HEK293 (cell line): Measurements from ENCODE around the gene TOPBP1.

ENCODE experiments used
- CTCF ChIA-PET: fragments of 350-600 bp; formaldehyde crosslinking; extraction: SDS; loops from one replicate; lab custom pipeline; 2021; ENCODE audit warnings: antibody characterized with exemption; lab: Yijun Ruan, JAX
- POLR2A ChIA-PET: fragments of 300-600 bp; formaldehyde crosslinking; extraction: SDS; loops from one replicate; lab custom pipeline; 2020; ENCODE audit warnings: antibody characterized with exemption, inconsistent platforms; lab: Yijun Ruan, JAX
- H3K27ac ChIP-seq: fragments of 200-500 bp; sonication (Bioruptor generic); 2 replicates; pipeline ENCODE4 v1.5.1; 2014; ENCODE audit warnings: low read depth, low read length, control low read depth, inconsistent platforms; ENCODE audit errors: extremely low read depth
- H3K36me3 ChIP-seq, 2 experiments: fragments of 200-500 bp in 1 of 2; sonication (Bioruptor generic) in 1 of 2; 1 replicate in 1 of 2; 2 replicates in 1 of 2; pipeline ENCODE4 v1.5.1; 2014 to 2017; ENCODE audit warnings: inconsistent platforms in 2 of 2, low read length in 2 of 2; ENCODE audit not compliant: control insufficient read depth in 2 of 2, insufficient read depth in 1 of 2
- H3K4me1 ChIP-seq: fragments of 200-500 bp; sonication (Bioruptor generic); 2 replicates; pipeline ENCODE4 v1.5.1; 2014; ENCODE audit warnings: mild to moderate bottlenecking, low read length, inconsistent platforms; ENCODE audit not compliant: control insufficient read depth, insufficient read depth
- H3K4me3 ChIP-seq: 2 replicates; pipeline ENCODE4 v1.5.1; 2011; ENCODE audit warnings: low read depth, mild to moderate bottlenecking, control low read depth, low read length, moderate library complexity
- H3K9me3 ChIP-seq: fragments of 200-500 bp; sonication (Bioruptor generic); 2 replicates; pipeline ENCODE4 v1.5.1; 2014; ENCODE audit warnings: low read depth, low read length, inconsistent platforms; ENCODE audit not compliant: control insufficient read depth, insufficient read depth
- ELK4 ChIP-seq: IDR thresholded peaks from 2 replicates; pipeline ENCODE4 v1.6.1; 2011; ENCODE audit warnings: mild to moderate bottlenecking, low read depth, low read length, borderline replicate concordance
- FEZF1 ChIP-seq: fragments of 450-650 bp; formaldehyde crosslinking; IDR thresholded peaks from 2 replicates; pipeline ENCODE4 v1.5.1; 2016; ENCODE audit warnings: missing biosample characterization, missing genetic modification characterization
- GLI4 ChIP-seq: fragments of 450-650 bp; formaldehyde crosslinking; IDR thresholded peaks from 2 replicates; pipeline ENCODE4 v1.5.1; 2016; ENCODE audit warnings: missing biosample characterization, missing genetic modification characterization
- PRDM1 ChIP-seq: fragments of 450-650 bp; formaldehyde crosslinking; IDR thresholded peaks from 2 replicates; pipeline ENCODE4; 2016; ENCODE audit warnings: missing biosample characterization, missing genetic modification characterization
- PRDM4 ChIP-seq: fragments of 450-650 bp; formaldehyde crosslinking; IDR thresholded peaks from 2 replicates; pipeline ENCODE4 v1.5.1; 2017; ENCODE audit warnings: missing biosample characterization, missing genetic modification characterization
- ZBTB1 ChIP-seq: fragments of 450-650 bp; formaldehyde crosslinking; IDR thresholded peaks from 2 replicates; pipeline ENCODE4 v1.5.1; 2016; ENCODE audit warnings: missing biosample characterization, missing genetic modification characterization
- ZBTB48 ChIP-seq: fragments of 450-650 bp; formaldehyde crosslinking; IDR thresholded peaks from 2 replicates; pipeline ENCODE4 v1.5.1; 2016; ENCODE audit warnings: missing biosample characterization, missing genetic modification characterization
- ZNF112 ChIP-seq: fragments of 450-650 bp; formaldehyde crosslinking; IDR thresholded peaks from 2 replicates; pipeline ENCODE4 v1.5.0; 2017; ENCODE audit warnings: missing biosample characterization, missing genetic modification characterization
- ZNF114 ChIP-seq: fragments of 450-650 bp; formaldehyde crosslinking; IDR thresholded peaks from 2 replicates; pipeline ENCODE4 v1.5.0; 2017; ENCODE audit warnings: missing biosample characterization, missing genetic modification characterization
- ZNF121 ChIP-seq: fragments of 450-650 bp; formaldehyde crosslinking; IDR thresholded peaks from 2 replicates; pipeline ENCODE4 v1.5.1; 2016; ENCODE audit warnings: missing biosample characterization, missing genetic modification characterization
- ZNF133 ChIP-seq: fragments of 450-650 bp; formaldehyde crosslinking; IDR thresholded peaks from 2 replicates; pipeline ENCODE4 v1.5.1; 2016; ENCODE audit warnings: missing biosample characterization, missing genetic modification characterization
- ZNF157 ChIP-seq: fragments of 450-650 bp; formaldehyde crosslinking; IDR thresholded peaks from 2 replicates; pipeline ENCODE4 v1.5.1; 2016; ENCODE audit warnings: missing biosample characterization, missing genetic modification characterization
- ZNF350 ChIP-seq: fragments of 450-650 bp; formaldehyde crosslinking; IDR thresholded peaks from 2 replicates; pipeline ENCODE4 v1.5.0; 2017; ENCODE audit warnings: missing biosample characterization, mild to moderate bottlenecking, missing genetic modification characterization
- ZNF394 ChIP-seq: fragments of 450-650 bp; formaldehyde crosslinking; IDR thresholded peaks from 2 replicates; pipeline ENCODE4 v1.5.1; 2016; ENCODE audit warnings: missing biosample characterization, missing genetic modification characterization, mild to moderate bottlenecking, moderate library complexity, borderline replicate concordance
- ZNF433 ChIP-seq: fragments of 450-650 bp; formaldehyde crosslinking; IDR thresholded peaks from 2 replicates; pipeline ENCODE4 v1.5.1; 2016; ENCODE audit warnings: missing biosample characterization, missing genetic modification characterization, low read depth
- ZNF473 ChIP-seq: fragments of 450-650 bp; formaldehyde crosslinking; IDR thresholded peaks from 2 replicates; pipeline ENCODE4 v1.5.1; 2017; ENCODE audit warnings: missing biosample characterization, missing genetic modification characterization
- ZNF544 ChIP-seq: fragments of 450-650 bp; formaldehyde crosslinking; IDR thresholded peaks from 2 replicates; pipeline ENCODE4 v1.5.0; 2017; ENCODE audit warnings: missing biosample characterization, missing genetic modification characterization
- ZNF626 ChIP-seq: fragments of 450-650 bp; sonication (Bioruptor Pico); formaldehyde crosslinking; IDR thresholded peaks from 2 replicates; pipeline ENCODE4 v1.5.1; 2018; ENCODE audit warnings: missing biosample characterization, missing genetic modification characterization, inconsistent platforms
- ZNF658 ChIP-seq: fragments of 450-650 bp; formaldehyde crosslinking; IDR thresholded peaks from 2 replicates; pipeline ENCODE4; 2016; ENCODE audit warnings: missing biosample characterization, missing genetic modification characterization
- ZSCAN18 ChIP-seq: fragments of 450-650 bp; formaldehyde crosslinking; IDR thresholded peaks from 2 replicates; pipeline ENCODE4 v1.5.1; 2016; ENCODE audit warnings: missing biosample characterization, missing genetic modification characterization
- TF ChIP-seq, protein P1 (sequence below): fragments of 450-650 bp; formaldehyde crosslinking; IDR thresholded peaks from 2 replicates; pipeline ENCODE4 v1.5.1; 2016; ENCODE audit warnings: missing biosample characterization, missing genetic modification characterization
- TF ChIP-seq, protein P2 (sequence below): fragments of 450-650 bp; formaldehyde crosslinking; IDR thresholded peaks from 2 replicates; pipeline ENCODE4 v1.5.1; 2016; ENCODE audit warnings: missing biosample characterization, missing genetic modification characterization

TOPBP1 gene

DNA sequence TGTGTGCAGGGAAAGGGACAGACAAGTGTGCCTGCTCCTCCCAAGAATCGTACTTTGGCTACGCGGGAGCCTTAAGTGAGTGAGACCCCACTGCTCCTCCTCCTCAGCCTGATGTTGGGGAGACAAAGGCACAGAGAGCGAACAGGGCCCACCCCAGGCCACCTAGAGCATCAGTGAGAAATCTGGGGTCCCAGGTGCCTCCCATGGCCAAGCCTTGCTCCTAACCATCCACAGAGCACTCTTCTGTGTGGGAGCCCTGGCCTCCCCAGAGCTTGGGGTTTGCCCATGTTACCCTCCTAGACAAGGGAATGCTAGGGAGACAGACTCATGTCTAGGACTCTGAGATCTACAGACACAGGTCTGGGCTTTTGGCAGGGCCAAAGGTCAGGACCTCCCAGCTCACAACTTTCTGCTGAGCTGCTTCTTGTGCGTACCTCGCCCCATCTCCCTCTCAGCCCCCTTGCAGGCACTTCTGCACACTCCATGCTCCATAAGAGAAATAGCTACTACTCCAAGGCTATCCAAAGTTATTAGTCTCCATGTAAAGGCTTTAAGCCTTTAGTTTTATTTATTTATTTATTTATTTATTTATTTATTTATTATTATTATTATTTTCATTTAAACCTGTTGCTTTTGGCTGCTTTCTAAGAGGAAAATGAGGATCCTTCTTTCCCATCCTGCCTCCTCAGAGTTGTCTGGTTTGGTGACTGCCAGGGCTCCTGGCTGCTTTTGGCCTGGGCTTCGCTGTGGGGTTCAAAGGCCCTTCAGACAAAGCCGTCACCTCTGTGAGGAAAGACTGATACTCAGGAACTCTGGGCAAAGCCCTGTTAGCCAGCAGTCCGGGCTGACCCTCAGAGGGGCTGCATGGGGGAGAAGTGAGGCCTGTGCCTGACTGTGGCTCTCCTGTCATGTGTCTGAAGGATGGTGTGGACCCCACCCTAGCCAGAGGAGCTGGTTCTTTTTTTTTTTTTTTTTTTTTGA is 32.8 kb upstream of the TOPBP1 start (continued):
- TF ChIP-seq PRDM4 (tag by site-specific recombination) (no peak), ZNF394 (tag by site-specific recombination) (peak; percentile 71; the same call in 1 of the 2 replicates)

DNA sequence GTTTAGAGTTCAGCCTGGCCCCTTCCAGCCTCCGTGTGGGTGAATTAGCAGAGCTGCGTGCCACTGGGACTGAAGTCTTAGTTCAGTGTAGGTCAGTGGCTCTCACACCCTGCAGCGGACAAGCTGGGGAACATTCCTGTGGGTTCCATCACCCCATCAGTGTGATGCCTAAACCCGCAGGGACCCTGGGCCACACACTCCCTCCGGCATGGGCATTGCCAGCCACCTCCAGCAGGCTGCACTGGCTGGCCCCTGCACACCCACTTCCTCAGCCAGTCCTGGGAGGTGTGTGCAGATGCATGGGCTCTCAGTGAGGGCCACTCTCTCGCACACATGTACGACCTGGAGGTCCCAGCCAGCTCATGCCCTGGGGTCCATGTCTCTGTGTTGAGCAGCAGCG is 32.1 kb upstream of the TOPBP1 start:
- TF ChIP-seq ZNF114 (tag by site-specific recombination) (no peak), ZNF433 (tag by site-specific recombination) (no peak), ZSCAN18 (tag by site-specific recombination) (no peak), PRDM1 (tag by site-specific recombination) (no peak), ZNF626 (tag by site-specific recombination) (no peak), GLI4 (tag by site-specific recombination) (no peak), ZBTB1 (tag by site-specific recombination) (no peak)
- TF ChIP-seq, protein P1, sequence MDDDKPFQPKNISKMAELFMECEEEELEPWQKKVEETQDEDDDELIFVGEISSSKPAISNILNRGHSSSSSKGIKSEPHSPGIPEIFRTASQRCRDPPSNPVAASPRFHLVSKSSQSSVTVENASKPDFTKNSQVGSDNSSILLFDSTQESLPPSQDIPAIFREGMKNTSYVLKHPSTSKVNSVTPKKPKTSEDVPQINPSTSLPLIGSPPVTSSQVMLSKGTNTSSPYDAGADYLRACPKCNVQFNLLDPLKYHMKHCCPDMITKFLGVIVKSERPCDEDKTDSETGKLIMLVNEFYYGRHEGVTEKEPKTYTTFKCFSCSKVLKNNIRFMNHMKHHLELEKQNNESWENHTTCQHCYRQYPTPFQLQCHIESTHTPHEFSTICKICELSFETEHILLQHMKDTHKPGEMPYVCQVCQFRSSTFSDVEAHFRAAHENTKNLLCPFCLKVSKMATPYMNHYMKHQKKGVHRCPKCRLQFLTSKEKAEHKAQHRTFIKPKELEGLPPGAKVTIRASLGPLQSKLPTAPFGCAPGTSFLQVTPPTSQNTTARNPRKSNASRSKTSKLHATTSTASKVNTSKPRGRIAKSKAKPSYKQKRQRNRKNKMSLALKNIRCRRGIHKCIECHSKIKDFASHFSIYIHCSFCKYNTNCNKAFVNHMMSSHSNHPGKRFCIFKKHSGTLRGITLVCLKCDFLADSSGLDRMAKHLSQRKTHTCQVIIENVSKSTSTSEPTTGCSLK (tag by site-specific recombination), result no peak
- TF ChIP-seq, all 188 proteins: peak for 0
- no peaks in the 10 kb centered on the region for H3K4me1 ChIP-seq
- H3K36me3 ChIP-seq, result no peaks in the 10 kb centered on the region
- H3K9me3 ChIP-seq, result no peaks in the 10 kb centered on the region
- ChIA-PET CTCF (no interaction called here), POLR2A (no interaction called here)
- no peak overlapping the region for H3K27ac ChIP-seq
- no peak overlapping the region for H3K4me3 ChIP-seq

DNA sequence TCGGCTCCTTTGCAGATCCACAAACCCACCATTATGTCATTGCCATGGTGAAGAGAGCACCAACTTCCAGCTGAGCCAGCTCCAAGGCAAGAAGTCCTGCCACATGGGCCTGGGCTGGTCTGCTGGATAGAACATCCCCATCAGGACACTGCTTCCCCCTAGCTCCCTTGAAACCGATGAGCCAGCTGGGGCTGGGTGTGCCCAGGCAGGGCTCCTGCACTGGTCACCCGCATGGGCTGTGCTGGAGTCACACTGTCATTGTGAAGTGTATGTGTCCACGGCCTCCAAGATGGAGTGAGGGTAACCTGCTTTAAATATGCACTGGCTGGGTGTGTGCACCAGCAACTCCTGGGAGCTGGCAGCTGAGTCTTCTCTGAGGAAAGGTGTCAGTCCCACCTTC is 31.0 kb upstream of the TOPBP1 start:
- no peaks in the 10 kb centered on the region for H3K36me3 ChIP-seq
- H3K9me3 ChIP-seq, result no peaks in the 10 kb centered on the region
- ChIA-PET CTCF (interaction anchor here (1.0 kb wide), 1 partner anchor 101 kb away, joined by 4 read pairs; no protein-coding TSS in a partner anchor), POLR2A (no interaction called here)
- H3K4me3 ChIP-seq, result no peak overlapping the region
- no peaks in the 10 kb centered on the region for H3K4me1 ChIP-seq
- H3K27ac ChIP-seq, result no peak overlapping the region
- TF ChIP-seq ZNF121, result no peak
- TF ChIP-seq ZNF433 (tag by site-specific recombination), result no peak
- no peak for TF ChIP-seq ZNF544 (tag by site-specific recombination)
- TF ChIP-seq ZNF133 (tag by site-specific recombination), result no peak
- TF ChIP-seq, protein P2, sequence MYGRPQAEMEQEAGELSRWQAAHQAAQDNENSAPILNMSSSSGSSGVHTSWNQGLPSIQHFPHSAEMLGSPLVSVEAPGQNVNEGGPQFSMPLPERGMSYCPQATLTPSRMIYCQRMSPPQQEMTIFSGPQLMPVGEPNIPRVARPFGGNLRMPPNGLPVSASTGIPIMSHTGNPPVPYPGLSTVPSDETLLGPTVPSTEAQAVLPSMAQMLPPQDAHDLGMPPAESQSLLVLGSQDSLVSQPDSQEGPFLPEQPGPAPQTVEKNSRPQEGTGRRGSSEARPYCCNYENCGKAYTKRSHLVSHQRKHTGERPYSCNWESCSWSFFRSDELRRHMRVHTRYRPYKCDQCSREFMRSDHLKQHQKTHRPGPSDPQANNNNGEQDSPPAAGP (tag by site-specific recombination), result no peak
- no peak for TF ChIP-seq ZNF473 (tag by site-specific recombination)
- TF ChIP-seq ZNF658 (tag by site-specific recombination), result no peak
- no peak for TF ChIP-seq ZNF350 (tag by site-specific recombination)
- TF ChIP-seq ZNF112 (tag by site-specific recombination), result no peak
- TF ChIP-seq ZNF157, result no peak
- TF ChIP-seq ELK4, result no peak
- no peak for TF ChIP-seq ZBTB48
- no peak for TF ChIP-seq FEZF1 (tag by site-specific recombination)
